PC-3 (cell line): Measurements from ENCODE around the gene KCNQ1.

Experiments
- EZH2 ChIP-seq: fragments of 300-600 bp; sonication (generic); IDR thresholded peaks from one replicate; pipeline ENCODE4 v1.6.1; 2017; ENCODE audit warnings: antibody characterized with exemption, mild to moderate bottlenecking, low read length; ENCODE audit not compliant: unreplicated experiment
- EZH2phosphoT487 ChIP-seq: fragments of 300-600 bp; sonication (generic); IDR thresholded peaks from 2 replicates; pipeline ENCODE4 v1.6.1; 2018; ENCODE audit warnings: mild to moderate bottlenecking, antibody characterized with exemption, low read length, borderline replicate concordance
- TF ChIP-seq, protein P1 (sequence below): fragments of 300-600 bp; sonication (generic); conservative IDR thresholded peaks from 2 replicates; pipeline ENCODE4 v1.5.1; 2017; ENCODE audit warnings: antibody characterized with exemption, low read depth, mild to moderate bottlenecking, low read length

DNA sequence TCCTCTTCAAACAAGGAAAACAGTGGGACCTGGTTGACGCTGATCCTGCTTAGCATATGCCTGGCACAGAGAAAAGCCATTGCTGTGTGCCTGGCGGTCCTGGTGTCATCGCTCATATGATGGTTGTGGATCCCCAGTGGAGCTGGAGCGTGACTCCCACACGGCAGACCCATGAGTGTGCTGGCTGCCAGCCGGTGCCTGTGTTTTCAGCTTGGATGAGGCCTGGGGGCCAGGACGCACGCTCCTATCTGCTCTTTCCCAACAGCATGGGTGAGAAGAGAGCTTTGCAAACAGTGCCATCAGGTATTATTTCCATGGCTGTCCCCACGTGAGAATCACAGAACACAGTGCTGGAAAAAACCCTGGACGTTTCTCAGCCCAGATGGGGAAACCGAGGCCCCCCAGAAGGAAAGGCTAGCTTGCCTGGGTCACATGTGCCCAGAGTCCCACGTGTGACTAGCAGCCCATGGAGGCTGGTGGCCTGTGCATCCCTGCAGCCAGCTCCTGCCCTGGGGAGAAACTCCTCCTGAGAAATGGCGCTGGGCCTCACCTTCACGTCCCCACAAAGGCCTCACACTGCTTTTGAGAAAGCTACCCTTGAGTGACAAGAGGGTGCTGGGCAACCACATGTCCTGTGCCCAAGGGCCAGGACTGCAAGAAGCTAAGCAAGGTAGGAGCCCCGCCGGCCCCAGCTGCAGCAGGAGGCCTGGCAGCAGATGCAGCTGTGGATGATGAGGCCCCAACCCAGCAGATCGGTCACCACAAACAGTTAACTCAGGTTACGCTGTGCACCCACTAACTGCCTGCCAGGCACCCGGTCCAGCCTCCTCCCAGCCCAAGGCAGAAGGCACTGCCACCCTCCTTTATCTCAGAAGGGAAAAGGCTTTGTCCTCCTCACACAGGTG lies 436.5 kb downstream of the KCNQ1 start:
- TF ChIP-seq, protein P1, sequence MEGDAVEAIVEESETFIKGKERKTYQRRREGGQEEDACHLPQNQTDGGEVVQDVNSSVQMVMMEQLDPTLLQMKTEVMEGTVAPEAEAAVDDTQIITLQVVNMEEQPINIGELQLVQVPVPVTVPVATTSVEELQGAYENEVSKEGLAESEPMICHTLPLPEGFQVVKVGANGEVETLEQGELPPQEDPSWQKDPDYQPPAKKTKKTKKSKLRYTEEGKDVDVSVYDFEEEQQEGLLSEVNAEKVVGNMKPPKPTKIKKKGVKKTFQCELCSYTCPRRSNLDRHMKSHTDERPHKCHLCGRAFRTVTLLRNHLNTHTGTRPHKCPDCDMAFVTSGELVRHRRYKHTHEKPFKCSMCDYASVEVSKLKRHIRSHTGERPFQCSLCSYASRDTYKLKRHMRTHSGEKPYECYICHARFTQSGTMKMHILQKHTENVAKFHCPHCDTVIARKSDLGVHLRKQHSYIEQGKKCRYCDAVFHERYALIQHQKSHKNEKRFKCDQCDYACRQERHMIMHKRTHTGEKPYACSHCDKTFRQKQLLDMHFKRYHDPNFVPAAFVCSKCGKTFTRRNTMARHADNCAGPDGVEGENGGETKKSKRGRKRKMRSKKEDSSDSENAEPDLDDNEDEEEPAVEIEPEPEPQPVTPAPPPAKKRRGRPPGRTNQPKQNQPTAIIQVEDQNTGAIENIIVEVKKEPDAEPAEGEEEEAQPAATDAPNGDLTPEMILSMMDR, result no peak
- no peak for TF ChIP-seq EZH2
- no peak for TF ChIP-seq EZH2phosphoT487
